ENCODE measurements around the gene WDFY4. TPM values are rescaled to one million over a fixed set of nuclear protein-coding genes. Genes with fewer than 3 reads are reported as not detected.

The WDFY4 gene
- total RNA-seq, 1 donor = 28.9 TPM

DNA sequence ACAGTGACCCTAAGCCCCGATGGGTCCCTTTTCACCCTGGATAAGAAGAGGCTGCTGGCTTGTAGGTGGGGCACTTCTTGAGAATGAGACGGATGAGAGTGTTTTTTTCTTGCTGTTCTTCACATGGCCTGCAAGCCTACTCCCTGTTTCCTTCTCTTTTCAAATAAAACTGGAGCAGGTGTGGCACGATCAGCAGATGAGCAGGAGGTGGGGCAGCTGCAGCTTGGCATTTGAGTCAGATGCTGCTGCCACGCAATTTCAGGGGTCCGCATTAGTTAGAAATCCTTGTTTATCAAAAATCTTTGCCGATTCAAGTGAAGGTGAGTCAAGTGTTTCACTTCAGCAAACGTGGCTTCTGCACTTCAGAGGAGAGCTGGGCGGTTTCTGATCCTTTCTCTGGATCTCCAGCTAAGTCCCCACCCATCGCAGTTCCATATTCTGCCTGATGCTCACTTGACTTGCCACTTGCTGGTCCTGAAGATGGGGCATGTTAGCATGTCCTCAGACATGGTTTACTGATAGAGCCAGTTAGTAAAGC is 20.8 kb downstream of the WDFY4 start:
- Histone ChIP-seq H3K4me1 (ENCODE audit: insufficient read depth, low read length) (peaks cover 57% of the 10 kb centered on the region), H3K27me3 (ENCODE audit: insufficient read depth, low read length) (no peaks in the 10 kb centered on the region), H3K4me3 (ENCODE audit: low read length) (no peak overlapping the region), H3K9me3 (ENCODE audit: low read depth, low read length) (no peaks in the 10 kb centered on the region)

DNA sequence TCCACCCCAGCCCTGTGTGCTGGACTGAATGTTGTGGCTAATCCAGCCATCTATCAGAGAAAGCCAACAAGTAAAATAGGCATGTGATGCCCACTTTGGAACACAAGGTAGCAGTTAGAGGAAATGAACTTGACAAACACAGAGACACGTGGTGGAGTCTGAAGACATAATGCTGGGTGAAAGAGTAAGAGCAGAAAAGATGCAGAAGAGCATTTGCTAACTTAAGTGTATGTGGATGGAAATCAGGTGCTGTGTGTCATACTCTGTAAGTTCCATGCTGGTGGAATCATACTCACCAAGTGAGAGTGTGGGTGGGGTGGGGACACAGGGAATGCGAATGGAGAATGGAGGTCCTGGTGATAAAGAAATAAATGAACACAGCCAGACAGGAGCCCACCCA is 22.8 kb downstream of the WDFY4 start:
- no peak overlapping the region for H3K4me3 ChIP-seq (ENCODE audit: low read length)
- H3K4me1 ChIP-seq (ENCODE audit: insufficient read depth, low read length) = peaks cover 44% of the 10 kb centered on the region
- no peaks in the 10 kb centered on the region for H3K9me3 ChIP-seq (ENCODE audit: low read depth, low read length)
- no peaks in the 10 kb centered on the region for H3K27me3 ChIP-seq (ENCODE audit: insufficient read depth, low read length)

GRCh38 chr10:48708144-48708543 is 23.5 kb downstream of the WDFY4 start:
- Histone ChIP-seq H3K4me1 (ENCODE audit: insufficient read depth, low read length) (peaks cover 41% of the 10 kb centered on the region), H3K27me3 (ENCODE audit: insufficient read depth, low read length) (no peaks in the 10 kb centered on the region), H3K4me3 (ENCODE audit: low read length) (no peak overlapping the region), H3K9me3 (ENCODE audit: low read depth, low read length) (no peaks in the 10 kb centered on the region)

- H3K9me3 ChIP-seq (ENCODE audit: low read depth, low read length) = no peaks in the 10 kb centered on the region
- H3K27me3 ChIP-seq (ENCODE audit: insufficient read depth, low read length) = no peaks in the 10 kb centered on the region
- H3K4me1 ChIP-seq (ENCODE audit: insufficient read depth, low read length) = peaks cover 41% of the 10 kb centered on the region
- no peak overlapping the region for H3K4me3 ChIP-seq (ENCODE audit: low read length)
Measured at GRCh38 chr10:48710647-48711275, 26.1 kb downstream of the WDFY4 start.

DNA sequence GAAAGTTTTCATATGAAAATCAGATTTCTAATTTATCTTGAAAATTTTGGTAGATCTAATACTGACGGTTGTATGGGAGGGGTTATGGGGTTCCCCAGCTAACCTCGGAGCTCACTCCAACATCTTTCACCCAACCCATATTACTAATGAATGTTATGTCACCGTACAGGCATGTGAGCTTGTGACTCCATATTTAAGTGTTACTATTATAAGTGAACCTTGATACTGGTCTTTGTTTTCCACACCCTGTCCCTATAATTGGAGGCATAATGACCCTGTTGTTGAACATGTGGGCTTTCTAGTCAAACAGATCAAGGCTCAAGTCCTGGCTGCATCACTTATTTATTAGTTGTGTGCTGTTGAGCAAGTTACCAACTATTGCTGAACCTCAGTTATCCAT is 27.2 kb downstream of the WDFY4 start:
- peaks cover 41% of the 10 kb centered on the region for H3K4me1 ChIP-seq (ENCODE audit: insufficient read depth, low read length)
- no peaks in the 10 kb centered on the region for H3K9me3 ChIP-seq (ENCODE audit: low read depth, low read length)
- H3K27me3 ChIP-seq (ENCODE audit: insufficient read depth, low read length) = no peaks in the 10 kb centered on the region
- H3K4me3 ChIP-seq (ENCODE audit: low read length) = no peak overlapping the region

GRCh38 chr10:48714088-48714487 is 29.4 kb downstream of the WDFY4 start:
- no peak overlapping the region for H3K4me3 ChIP-seq (ENCODE audit: low read length)
- H3K4me1 ChIP-seq (ENCODE audit: insufficient read depth, low read length) = peaks cover 26% of the 10 kb centered on the region
- H3K27me3 ChIP-seq (ENCODE audit: insufficient read depth, low read length) = no peaks in the 10 kb centered on the region
- H3K9me3 ChIP-seq (ENCODE audit: low read depth, low read length) = no peaks in the 10 kb centered on the region

- Histone ChIP-seq H3K27me3 (ENCODE audit: insufficient read depth, low read length) (no peaks in the 10 kb centered on the region), H3K4me3 (ENCODE audit: low read length) (no peak overlapping the region), H3K9me3 (ENCODE audit: low read depth, low read length) (no peaks in the 10 kb centered on the region), H3K4me1 (ENCODE audit: insufficient read depth, low read length) (peaks cover 26% of the 10 kb centered on the region)
Measured at GRCh38 chr10:48716416-48716815, 31.7 kb downstream of the WDFY4 start.

GRCh38 chr10:48720611-48721010 is 35.9 kb downstream of the WDFY4 start:
- Histone ChIP-seq H3K4me3 (ENCODE audit: low read length) (no peak overlapping the region), H3K27me3 (ENCODE audit: insufficient read depth, low read length) (no peaks in the 10 kb centered on the region), H3K4me1 (ENCODE audit: insufficient read depth, low read length) (peaks cover 20% of the 10 kb centered on the region), H3K9me3 (ENCODE audit: low read depth, low read length) (no peaks in the 10 kb centered on the region)

GRCh38 chr10:48722153-48723145 is 37.8 kb downstream of the WDFY4 start:
- Histone ChIP-seq H3K4me1 (ENCODE audit: insufficient read depth, low read length) (peaks cover 25% of the 10 kb centered on the region), H3K9me3 (ENCODE audit: low read depth, low read length) (no peaks in the 10 kb centered on the region)

DNA sequence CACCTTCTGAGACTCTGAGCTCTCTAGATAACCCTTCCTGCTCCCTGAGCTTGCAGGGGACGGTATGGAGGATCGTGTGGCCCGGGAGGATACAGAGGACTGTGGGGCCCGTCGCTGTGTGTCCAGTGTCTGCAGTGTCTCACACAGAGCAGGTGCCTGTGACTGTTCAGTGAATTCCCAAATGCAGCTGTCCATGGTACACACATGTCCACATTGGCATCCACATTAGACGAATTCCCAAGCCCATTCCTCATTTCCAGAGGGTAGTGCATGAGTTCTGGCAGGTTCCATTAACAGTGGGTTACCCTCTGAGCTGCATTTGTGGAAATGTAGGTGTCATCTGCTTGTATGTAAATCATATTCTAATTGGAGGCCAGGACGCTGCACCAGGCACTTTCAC is 39.5 kb downstream of the WDFY4 start:
- peaks cover 25% of the 10 kb centered on the region for H3K4me1 ChIP-seq (ENCODE audit: insufficient read depth, low read length)
- H3K9me3 ChIP-seq (ENCODE audit: low read depth, low read length) = no peaks in the 10 kb centered on the region
- H3K4me3 ChIP-seq (ENCODE audit: low read length) = no peak overlapping the region
- no peaks in the 10 kb centered on the region for H3K27me3 ChIP-seq (ENCODE audit: insufficient read depth, low read length)

More at GRCh38 chr10:48722153-48723145, 37.8 kb downstream of the WDFY4 start:
- Histone ChIP-seq H3K4me3 (ENCODE audit: low read length) (no peak overlapping the region), H3K27me3 (ENCODE audit: insufficient read depth, low read length) (no peaks in the 10 kb centered on the region)

DNA sequence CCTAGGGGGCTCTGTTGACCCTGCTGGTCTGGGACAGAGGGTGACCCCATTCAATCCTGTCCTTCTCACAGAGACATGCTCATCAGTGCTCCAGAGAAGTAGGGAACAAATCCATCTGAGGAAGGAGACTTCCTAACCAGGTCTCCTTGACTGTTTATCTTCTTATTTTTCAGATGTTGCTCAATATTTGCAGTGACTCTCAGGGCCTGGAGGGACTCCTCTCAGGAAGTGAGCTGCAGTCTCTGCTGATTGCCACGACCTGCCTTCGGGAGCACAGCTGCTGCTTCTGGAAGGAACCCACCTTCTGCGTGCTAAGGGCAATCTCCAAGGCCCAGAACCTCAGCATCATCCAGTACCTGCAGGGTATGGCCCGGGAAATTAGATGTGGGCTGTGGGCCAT is 41.0 kb downstream of the WDFY4 start:
- no peak overlapping the region for H3K4me3 ChIP-seq (ENCODE audit: low read length)
- H3K4me1 ChIP-seq (ENCODE audit: insufficient read depth, low read length) = peaks cover 25% of the 10 kb centered on the region
- H3K27me3 ChIP-seq (ENCODE audit: insufficient read depth, low read length) = no peaks in the 10 kb centered on the region
- no peaks in the 10 kb centered on the region for H3K9me3 ChIP-seq (ENCODE audit: low read depth, low read length)

GRCh38 chr10:48727866-48728265 is 43.2 kb downstream of the WDFY4 start:
- H3K9me3 ChIP-seq (ENCODE audit: low read depth, low read length) = no peaks in the 10 kb centered on the region
- no peaks in the 10 kb centered on the region for H3K27me3 ChIP-seq (ENCODE audit: insufficient read depth, low read length)
- H3K4me1 ChIP-seq (ENCODE audit: insufficient read depth, low read length) = peaks cover 21% of the 10 kb centered on the region
- no peak overlapping the region for H3K4me3 ChIP-seq (ENCODE audit: low read length)

DNA sequence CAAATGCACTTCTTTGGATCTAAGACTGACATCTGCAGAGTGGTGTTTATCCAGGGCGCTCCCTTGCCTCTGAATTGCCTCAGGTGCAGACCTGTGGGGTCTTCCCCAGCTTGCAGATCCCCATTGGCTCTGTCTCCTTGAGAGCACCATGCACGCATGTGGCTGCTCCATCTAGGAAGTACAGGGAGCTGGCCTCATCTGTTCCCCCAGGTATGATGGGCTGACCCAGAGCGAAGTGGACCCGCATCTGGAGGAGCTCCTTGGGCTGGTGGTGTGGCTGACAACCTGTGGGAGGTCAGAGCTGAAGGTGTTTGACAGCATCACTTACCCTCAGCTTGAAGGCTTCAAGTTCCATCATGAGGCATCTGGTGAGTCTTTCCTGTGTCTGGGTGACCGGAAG is 44.5 kb downstream of the WDFY4 start:
- H3K4me3 ChIP-seq (ENCODE audit: low read length) = no peak overlapping the region
- peaks cover 13% of the 10 kb centered on the region for H3K4me1 ChIP-seq (ENCODE audit: insufficient read depth, low read length)
- H3K27me3 ChIP-seq (ENCODE audit: insufficient read depth, low read length) = no peaks in the 10 kb centered on the region
- no peaks in the 10 kb centered on the region for H3K9me3 ChIP-seq (ENCODE audit: low read depth, low read length)

GRCh38 chr10:48729941-48730457 is 45.3 kb downstream of the WDFY4 start:
- Histone ChIP-seq H3K9me3 (ENCODE audit: low read depth, low read length) (no peaks in the 10 kb centered on the region), H3K4me3 (ENCODE audit: low read length) (no peak overlapping the region), H3K27me3 (ENCODE audit: insufficient read depth, low read length) (no peaks in the 10 kb centered on the region), H3K4me1 (ENCODE audit: insufficient read depth, low read length) (peaks cover 11% of the 10 kb centered on the region)

DNA sequence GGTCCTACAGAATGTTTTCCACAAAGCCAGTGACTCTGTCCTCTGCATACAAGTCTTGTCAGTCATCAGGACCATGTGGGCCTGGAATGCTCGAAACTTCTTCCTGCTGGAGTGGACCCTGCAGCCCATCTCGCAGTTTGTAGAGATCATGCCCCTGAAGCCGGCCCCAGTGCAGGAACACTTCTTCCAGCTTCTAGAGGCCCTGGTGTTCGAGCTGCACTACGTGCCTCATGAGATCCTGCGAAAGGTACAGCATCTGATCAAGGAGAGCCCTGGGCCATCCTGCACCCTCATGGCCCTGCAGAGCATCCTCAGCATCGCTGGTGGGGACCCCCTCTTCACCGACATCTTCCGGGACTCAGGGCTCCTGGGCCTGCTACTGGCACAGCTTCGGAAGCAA is 46.5 kb downstream of the WDFY4 start:
- H3K9me3 ChIP-seq (ENCODE audit: low read depth, low read length) = no peaks in the 10 kb centered on the region
- no peak overlapping the region for H3K4me3 ChIP-seq (ENCODE audit: low read length)
- no peaks in the 10 kb centered on the region for H3K4me1 ChIP-seq (ENCODE audit: insufficient read depth, low read length)
- H3K27me3 ChIP-seq (ENCODE audit: insufficient read depth, low read length) = no peaks in the 10 kb centered on the region
